Renal cortical epithelial cell (primary cell): ENCODE measurements around the gene SLC6A12. TPM values are rescaled to one million over a fixed set of nuclear protein-coding genes. Genes with fewer than 3 reads are reported as not detected.

Experiments used
- DNase-seq: peaks from one replicate; pipeline ENCODE4 v3.0.0-alpha.2; 2011; ENCODE audit warnings: low read depth
- total RNA-seq: library from RNA; depleted of rRNA; stranded (reverse); fragments of >200 nt; gene quantifications from 2 replicates; pipeline ENCODE4 v1.2.3, GENCODE V29; 2014

SLC6A12 gene
- total RNA-seq, 1 donor from 2014 or later, result 4.8 TPM

- DNase-seq, result peak; percentile 81
Measured at GRCh38 chr12:164207-164606, 49.8 kb downstream of the SLC6A12 start.

DNA sequence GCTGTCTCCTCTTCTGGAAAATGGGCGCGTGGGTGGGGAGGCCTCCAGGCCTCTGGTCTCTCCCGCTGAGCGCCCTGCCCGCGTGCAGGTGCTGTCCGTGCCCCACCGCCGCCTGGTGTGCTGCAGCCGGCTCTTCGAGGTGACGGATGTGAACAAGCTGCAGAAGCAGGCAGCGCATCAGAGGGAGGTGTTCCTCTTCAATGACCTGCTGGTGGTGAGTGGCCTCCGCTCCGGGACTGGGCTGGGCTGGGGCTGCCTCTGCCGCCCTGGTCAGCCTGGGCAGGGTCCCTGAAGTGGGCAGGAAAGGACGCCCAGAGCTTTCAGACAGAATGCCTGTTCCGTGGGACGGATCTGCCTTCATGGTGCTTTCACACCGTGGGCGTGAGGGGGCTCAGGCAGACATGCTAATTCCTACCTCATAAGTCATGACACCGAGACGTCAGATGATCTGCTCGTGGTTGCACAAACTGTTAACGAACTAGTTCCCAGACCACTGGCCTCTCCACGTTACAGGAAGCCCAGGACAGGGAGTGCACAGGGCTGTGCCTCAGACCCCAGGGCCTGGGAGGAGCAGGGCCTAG, 50.5 kb downstream of the SLC6A12 start:
- DNase-seq, result no peak

DNA sequence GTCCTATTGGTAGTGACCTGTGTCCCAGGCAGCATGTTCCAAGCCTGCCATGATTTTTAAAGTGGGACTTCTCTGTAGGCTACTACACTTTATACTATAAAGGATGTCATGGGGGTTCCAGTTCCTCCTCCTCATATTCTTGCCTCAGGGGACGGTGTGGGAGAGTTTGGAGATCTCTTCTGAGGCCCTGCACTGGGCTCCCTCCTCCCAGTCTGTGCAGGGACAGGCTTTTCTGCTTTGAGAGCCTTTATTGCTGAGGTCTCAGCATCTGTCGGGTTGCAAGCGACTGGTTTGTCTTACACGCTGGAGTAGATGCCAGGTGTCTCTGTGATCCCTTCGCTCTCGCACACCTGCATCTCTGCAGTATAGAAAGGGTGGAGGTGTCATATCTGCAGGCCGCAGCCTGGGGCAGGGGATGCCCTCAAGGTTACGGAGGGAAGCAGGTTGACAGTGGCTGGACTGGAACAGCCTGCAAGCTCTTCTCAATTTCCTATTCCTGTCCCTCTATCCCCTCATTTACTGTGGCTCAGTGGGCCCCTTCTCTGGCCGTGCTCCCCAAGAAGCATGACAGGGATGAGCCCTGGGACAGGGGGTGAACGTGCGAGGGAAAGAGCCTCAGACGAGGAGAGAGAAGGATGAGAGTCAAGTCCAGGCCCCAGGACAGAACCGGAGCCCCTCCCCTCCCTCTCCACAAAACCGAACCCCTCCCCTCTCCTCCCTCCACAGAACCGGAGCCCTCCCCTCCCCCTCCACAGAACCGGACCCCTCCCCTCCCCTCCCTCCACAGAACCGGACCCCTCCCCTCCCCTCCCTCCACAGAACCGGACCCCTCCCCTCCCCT, 51.3 kb downstream of the SLC6A12 start:
- DNase-seq, result no peak

DNA sequence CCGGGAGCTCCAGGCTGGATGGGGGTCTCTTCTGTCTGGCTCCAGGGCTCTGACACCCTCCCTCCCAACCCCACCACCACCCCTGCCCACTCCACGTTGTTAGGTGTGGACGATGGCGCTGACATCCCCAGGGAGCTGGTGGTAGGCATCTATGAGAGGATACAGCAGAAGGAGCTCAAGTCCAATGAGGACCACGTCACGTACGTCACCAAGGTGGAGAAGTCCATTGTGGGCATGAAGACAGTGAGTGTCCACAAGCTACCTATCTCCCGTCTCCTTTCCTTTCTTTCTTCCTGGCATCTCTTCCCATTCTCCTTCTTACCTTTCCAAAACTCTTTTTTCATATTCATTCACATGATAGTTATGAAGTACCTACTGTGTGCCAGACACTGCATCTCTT, 52.1 kb downstream of the SLC6A12 start:
- DNase-seq, result no peak

- DNase-seq, result no peak
Measured at GRCh38 chr12:160858-161257, 53.1 kb downstream of the SLC6A12 start.

DNA sequence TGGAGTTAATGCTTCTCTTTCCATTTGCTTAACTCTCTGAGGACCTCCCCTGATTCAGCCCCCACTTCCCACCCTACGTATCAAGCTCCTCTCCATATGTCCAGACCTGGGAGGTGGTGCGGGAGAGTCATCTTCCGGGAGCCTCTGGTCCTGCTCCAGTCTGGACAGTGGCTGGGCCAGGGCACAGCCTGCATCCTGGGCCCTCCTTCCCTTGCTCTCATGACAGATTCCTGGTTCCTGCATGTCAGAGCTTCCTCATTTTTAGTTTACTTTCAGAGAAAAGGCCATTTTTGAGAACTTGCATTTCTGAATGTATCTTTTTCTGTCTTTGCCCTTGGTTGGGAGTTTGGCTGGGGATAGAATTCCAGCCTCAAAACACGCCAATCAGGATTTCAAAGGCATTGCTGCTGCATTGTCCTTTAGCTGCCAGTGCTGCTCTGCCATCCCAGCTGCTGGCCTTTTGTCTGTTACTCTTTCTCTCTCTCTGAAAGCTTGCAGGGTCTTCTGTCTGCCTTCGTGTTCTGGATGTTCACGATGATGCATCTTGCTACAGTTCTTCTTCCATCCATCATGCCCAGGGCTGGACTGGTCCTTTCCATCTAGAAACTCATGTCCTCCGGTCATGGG, 54.7 kb downstream of the SLC6A12 start:
- DNase-seq, result no peak

GRCh38 chr12:157644-158043, 56.3 kb downstream of the SLC6A12 start:
- DNase-seq, result no peak

DNA sequence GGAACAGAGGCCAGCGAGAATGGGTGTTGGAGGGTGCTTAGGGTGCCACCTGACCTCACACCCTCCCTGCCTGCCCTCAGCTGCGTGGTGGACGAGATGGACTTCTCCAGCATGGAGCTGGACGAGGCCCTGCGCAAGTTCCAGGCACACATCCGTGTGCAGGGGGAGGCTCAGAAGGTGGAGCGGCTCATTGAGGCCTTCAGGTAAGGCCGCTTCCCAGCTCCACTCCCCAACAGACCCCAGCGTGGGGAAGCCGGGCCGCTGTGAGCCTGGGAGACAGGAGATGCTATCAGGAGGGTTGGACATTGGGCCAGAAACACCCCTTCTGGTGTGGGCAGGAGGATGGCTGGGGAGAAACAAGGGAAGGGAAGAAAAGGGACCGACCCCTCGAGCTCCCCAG, 57.0 kb downstream of the SLC6A12 start:
- DNase-seq, result no peak

DNA sequence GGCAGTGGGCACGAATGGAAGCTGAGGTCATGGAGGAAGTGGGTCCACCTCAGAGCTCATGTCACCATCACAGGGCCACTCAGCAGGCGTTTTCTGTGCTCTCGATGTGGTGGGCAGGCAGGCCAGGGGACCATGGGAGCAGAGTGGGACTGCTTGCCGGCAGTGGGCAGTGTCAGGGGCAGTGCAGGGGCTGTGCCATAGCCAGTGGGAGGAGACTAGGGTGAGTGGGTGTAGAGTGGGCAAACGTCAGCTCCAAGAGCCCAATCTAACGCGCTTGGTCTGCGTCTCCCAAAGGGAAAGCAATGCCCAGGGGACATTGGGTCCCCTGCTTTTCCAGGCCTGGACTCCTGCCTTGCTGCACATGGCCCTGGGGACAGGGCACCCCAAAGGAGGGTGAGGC, 58.3 kb downstream of the SLC6A12 start:
- no peak for DNase-seq

DNA sequence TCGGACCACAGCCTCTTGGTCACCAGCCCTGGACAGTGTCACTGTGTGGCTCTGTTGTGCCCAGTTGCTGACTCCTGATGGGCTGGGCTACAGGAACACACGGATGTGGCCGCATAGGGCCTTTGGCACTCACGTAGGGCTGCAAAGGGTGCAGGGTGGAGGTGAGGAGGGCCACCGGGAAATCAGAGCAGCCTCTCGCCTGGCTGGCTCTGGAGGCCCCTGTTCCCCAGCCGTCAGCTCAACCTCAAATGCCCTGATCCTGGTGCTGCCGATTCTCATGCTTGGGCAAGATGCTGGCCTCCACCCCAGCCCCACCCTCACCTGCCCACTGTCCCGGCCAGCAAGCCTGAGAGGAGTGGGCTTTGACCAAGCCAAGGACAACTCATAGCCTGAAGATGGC, 59.0 kb downstream of the SLC6A12 start:
- no peak for DNase-seq

GRCh38 chr12:154058-154457, 59.9 kb downstream of the SLC6A12 start:
- DNase-seq, result no peak

DNA sequence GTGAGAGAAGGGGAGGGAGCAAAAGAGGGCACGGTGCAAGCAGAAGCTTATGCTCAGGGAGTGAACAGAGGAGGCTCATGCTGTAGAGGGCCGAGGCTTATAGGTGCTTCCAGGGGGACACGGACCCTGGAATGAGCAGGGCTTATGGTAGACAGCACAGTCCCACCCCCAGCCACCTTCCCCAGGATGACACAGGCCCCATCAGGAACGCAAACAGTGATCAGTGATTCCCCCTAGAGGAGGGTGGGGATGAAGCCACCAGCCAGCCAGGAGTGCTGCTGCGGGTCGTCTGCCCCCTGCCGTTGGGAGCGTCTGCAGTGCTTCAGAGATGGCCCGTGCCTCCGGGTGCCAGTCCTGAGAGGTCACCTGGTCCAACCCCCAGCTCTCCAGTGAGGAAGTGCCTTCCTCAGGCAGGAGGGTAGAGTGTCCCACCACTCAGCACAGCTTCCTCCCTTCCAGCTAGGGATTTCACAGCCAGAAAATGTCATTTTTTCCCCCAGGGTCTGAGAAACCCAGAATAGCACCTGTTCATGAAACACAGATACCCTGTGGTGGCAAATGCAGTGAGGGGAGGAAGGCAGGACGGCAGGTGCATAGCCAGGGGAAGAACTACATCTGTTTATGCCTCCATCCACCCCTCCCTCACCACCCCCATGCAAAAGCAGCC, 60.7 kb downstream of the SLC6A12 start:
- DNase-seq, result peak; percentile 40

DNA sequence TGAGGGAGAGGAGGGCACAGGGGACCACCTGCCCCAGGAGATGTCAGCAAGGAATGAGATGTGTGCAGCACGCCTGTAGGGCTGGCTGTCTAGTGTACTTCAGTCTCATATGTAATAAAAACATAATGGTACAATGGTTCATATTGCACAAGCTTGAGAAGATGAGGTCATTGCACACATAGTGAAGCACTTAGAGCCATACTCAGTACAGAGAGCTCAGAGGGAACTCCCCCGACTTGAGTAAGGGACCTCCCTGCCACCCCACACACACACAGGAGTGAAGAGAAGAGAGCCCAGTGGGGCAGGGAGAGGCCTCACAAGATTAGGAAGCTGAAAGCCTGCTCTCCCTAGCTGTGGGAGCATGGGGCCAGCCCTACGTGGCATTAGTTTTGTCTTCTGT, 61.5 kb downstream of the SLC6A12 start:
- DNase-seq, result peak; percentile 29

DNA sequence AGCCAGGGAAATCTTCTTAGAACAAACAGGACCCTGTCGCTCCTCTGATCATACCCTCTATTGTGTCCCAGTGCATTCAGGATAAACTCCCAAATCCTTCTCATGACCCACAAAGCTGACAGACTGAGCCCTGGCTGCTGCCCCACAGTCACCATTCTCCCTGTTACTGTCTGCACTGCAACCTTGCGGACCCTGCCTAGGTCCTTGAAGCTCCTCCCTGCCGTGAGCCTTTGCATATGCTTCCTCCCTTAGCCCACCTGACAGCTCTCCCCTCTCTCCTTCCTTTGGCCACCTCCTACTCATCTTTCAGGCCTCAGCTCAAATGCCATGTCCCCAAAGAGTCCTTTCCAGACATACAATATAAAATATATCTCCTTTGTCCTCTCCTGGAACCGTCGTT, 62.4 kb downstream of the SLC6A12 start:
- DNase-seq, result no peak

DNA sequence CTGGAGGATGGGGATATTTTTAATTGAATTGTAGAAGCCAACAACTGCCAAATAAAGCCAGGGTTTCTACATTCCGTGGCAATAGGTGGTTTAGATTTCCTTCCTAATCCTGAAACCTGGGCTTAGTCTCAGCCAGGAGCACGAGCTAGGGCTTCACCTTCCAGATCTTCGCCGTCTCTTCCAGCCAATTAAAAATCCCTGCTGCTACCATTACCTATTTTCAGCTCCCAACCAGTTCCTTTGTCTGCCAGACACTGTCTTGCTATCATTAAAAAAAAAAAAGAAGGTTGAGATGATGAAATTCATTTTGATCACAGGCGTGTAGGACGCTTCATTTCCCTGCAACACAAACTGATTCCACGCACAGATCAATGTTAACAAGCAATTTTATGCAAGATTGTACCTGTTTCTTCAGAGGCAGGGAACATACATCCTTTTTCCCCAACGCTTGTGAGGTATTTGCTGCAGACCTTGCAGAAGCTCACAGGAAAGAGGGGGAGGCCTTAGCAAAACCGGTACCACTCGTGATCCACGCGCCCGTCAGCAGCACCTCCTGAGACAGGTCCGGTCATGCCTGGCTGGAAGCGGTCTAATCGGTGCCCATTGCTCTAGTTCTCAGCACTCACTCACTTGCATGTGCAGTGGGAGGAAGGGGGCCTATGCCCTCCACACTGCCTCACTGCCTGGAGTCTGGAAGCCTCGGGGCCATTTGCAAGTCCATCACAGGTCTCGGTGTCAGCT, 65.1 kb downstream of the SLC6A12 start:
- no peak for DNase-seq

- no peak for DNase-seq
Measured at GRCh38 chr12:147242-147641, 66.7 kb downstream of the SLC6A12 start.

- DNase-seq, result peak; percentile 60
Measured at GRCh38 chr12:145369-145960, 68.5 kb downstream of the SLC6A12 start.

- DNase-seq, result no peak
Measured at GRCh38 chr12:144650-145284, 69.2 kb downstream of the SLC6A12 start.

GRCh38 chr12:143964-144649, 69.8 kb downstream of the SLC6A12 start:
- DNase-seq, result peak; percentile 82

DNA sequence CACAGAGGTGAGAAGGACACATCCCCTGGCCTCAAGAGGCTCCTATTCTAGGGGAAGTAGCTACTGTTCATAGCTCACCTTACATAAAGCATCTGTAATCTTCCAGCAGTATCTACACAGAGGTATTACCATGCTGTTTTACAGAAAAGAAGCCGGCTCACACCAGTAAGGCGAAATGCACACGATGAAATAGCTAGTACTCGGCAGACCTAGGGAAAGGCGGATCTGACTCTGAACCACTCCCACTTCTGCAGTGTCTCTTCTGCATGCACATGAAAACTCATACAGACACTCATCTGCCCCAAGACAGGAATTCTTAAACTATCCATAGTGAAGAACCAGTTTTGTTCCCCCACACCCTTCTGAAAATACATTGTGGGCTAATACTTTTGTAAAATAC, 73.8 kb downstream of the SLC6A12 start:
- DNase-seq, result no peak
